HG02981 (cell line): ENCODE measurements around the gene CCR6.
A peak's percentile ranks its signal among the peaks of the same experiment; 100 is the strongest.
"Not testable (repeated sequence)": the region's sequence is repeated elsewhere in the genome, so short reads cannot be mapped to it uniquely, and the experiment has no call there.

Experiments used
- ATAC-seq: cut with Tn5 transposase; IDR thresholded peaks from one replicate; pipeline ENCODE4 v1.9.1; 2021; ENCODE audit warnings: mild to moderate bottlenecking, moderate library complexity; ENCODE audit not compliant: unreplicated experiment

CCR6 gene

DNA sequence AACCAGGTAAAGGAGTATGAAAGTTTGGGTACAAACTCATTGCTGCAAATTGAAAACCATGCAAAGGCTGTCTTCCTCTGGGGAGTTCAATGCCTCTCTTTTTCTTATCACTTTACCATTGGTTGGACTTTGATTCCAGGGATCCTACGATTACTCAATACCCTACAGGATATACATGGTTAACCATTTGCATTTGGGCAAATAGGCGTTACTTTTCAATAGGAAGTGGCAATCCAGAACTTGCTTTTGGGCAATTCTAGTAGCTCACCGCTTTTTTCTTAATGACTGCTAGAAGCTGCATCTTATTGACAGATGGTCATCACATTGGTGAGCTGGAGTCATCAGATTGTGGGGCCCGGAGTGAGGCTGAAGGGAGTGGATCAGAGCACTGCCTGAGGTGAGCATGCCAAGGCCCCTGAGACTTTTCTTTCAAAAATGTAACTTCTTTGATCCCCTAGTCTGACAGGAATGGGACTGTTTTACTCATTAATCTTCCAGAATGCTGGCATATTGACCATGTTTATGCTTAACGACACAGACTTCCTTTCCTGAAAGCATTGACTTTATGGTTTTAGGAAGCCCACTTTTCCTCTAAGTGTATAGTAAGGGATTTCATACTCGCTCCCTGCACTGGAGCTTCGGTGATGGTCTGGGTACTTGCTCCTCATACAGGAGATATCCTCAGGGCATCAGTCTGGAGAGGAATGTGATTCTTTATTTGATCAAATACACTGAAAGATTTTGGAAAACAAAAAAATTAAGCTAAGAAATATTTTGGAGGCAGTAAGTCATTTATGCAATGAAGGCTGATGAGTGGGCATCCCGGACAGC lies at the start of gene CCR6:
CCR6 (plus strand) TSS at position 270 of the 831 bp plus-strand sequence. CDS start 13,039 bp downstream, outside the sequence.
- peak; percentile 23 for ATAC-seq

- ATAC-seq = no peak
Measured at GRCh38 chr6:167073679-167074274, 49.1 kb upstream of the CCR6 start.

- no peak for ATAC-seq
Measured at GRCh38 chr6:167077241-167077932, 45.5 kb upstream of the CCR6 start.

DNA sequence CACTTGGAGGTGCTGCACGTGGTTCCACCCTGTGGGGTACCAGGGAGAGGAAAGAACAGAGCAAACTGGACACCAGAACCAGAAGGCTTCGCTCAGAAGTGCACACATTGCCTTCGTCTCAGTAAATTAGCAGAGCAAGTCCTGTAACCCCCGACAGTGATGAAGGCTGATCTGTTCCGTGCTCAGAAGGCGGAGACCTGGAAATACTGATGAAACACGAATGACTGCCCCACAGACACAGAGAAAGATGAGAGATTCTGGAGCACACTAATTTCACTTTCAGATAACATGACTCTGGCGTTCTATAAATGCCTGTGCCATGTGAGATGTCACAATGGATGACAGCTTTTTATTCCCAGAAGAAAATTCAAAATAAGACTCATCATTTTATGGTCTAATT lies 44.2 kb upstream of the CCR6 start:
- no peak for ATAC-seq

DNA sequence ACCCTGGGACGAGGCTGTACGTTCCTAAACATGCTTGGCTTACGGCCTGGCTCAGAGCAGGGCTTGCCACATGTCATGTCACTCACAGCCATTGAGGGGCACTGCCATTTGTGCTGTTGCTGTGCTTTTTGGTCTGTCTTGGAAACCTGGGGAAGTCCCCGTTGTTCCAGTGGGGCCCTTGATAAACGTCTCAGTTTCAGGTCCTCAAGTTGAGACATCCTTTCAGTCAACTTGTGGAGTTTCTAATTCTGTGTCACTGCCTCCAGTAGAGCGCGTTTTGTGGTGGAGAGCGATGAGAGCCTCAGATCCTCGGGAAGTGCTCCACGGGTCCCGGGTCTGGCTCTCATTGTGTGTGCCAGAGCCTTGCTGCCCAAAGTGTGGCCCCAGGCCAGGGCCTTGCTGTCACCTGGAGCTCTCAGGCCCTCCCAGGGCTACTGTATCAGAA lies 43.0 kb upstream of the CCR6 start:
- ATAC-seq = peak; percentile 99

- no peak for ATAC-seq
Measured at GRCh38 chr6:167087857-167088354, 35.0 kb upstream of the CCR6 start.

DNA sequence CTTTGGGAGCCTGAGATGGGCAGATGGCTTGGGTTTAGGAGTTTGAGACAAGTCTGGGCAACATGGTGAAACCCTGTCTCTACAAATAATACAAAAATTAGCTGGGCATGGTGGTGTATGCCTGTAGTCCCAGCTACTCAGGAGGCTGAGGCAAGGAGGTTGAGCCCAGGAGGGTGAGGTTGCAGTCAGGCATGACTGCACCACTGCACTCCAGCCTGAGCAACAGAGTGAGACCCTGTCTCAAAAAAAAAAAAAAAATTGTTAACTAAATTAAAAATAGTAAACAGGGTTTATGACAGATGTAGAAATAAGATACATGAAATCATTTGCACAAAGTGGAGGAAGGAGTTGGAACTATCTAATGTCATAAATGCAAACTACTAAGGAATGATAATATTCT lies 34.2 kb upstream of the CCR6 start:
- ATAC-seq = not testable (repeated sequence)

GRCh38 chr6:167089243-167090142 lies 33.4 kb upstream of the CCR6 start:
- no peak for ATAC-seq

DNA sequence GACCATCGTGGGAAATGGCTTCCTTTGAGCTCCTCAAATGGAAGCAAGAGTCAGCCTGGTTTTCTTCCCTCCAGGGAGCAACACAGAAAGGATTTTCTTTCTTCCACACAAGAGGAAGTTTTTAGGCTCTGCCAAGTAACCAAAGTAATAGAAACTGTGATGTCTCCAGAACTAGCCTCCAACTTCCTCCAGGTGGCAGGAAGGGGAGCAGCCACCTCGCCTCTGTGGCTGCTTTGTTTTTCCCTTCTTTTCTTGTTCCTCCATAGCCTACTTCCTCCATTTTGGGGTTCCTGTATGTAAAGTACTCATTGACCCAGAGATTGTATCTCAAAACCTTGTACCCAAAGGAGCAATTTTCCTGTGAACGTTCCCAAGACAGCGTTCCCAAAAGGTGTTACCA lies 32.7 kb upstream of the CCR6 start:
- no peak for ATAC-seq

- ATAC-seq = no peak
Measured at GRCh38 chr6:167091026-167091804, 31.7 kb upstream of the CCR6 start.

- ATAC-seq = no peak
Measured at GRCh38 chr6:167091805-167092107, 31.1 kb upstream of the CCR6 start.

DNA sequence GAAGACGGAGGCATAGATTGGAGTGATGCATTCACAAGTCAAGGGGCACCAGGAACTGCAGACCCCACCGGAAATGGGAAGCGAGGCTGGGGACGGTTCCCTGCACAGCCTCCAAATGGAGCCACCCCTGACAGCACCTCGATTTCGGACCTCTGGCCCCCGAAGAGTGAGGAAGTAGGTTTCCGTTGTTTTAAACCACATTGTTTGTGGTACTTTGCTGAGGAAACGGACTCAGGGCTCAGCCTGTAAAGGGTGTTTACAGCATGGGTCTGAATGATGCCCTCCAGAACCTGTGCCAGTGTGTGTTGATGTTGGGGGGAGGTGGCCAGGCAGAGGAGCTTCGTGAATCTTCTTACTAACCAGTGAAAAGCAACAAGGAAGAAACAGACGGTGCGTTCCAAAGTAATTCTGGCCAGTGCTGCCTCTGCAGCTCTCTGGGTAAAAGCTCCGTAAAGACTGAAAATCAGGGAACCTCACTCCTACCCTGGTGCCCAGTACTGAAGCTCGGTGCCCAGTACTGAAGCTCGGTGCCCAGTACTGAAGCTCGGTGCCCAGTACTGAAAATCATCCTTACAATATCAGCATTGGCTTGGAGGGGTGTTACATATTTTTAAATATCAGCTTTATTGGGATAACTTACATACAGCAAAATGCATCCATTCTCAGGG lies 30.1 kb upstream of the CCR6 start:
- no peak for ATAC-seq

GRCh38 chr6:167093406-167093921 lies 29.4 kb upstream of the CCR6 start:
- ATAC-seq = no peak

DNA sequence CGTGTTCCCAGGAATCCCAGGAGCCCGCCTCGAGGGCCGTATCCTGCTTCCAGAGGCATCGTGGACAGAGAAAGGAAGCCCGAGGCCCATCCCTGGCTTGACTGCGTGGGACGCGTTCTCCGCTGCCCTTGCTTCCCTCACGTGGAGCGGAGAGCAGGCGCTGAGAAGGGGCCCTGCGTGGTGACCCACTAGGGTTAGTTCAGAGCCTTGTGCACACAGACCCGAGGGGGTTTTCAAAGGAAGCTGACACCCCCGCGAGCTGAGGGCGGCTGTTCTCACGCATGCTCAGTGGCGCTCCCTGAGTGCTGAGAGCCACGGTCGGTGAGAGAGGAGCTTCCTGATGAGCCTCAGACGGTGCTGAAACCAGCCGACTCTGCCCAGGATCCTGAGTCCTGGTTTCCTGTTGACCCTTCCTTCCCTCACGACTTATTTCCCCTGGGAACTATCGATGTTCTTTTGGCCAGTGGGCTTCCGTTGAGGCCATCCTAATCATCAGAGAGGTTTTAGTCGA lies 28.9 kb upstream of the CCR6 start:
- ATAC-seq = peak; percentile 31

DNA sequence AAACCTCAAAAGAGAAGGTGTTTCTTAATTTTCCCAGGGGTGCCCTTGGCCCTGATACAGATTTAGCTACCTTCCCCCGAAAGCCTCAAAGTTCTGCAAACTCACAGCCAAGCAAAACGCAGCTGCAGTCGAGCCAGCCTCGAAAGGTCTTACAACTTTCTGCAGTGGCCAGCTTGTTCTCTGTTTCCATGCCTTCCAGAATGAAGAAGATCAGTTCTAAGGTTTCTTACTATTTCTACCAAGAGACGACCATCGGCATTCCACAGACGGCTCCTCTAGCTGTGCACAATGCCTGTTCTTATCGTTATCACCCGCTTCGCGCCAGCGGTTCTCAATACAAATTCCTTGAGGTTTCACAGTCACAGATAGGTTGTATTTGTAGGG lies 28.5 kb upstream of the CCR6 start:
- ATAC-seq = peak; percentile 13

DNA sequence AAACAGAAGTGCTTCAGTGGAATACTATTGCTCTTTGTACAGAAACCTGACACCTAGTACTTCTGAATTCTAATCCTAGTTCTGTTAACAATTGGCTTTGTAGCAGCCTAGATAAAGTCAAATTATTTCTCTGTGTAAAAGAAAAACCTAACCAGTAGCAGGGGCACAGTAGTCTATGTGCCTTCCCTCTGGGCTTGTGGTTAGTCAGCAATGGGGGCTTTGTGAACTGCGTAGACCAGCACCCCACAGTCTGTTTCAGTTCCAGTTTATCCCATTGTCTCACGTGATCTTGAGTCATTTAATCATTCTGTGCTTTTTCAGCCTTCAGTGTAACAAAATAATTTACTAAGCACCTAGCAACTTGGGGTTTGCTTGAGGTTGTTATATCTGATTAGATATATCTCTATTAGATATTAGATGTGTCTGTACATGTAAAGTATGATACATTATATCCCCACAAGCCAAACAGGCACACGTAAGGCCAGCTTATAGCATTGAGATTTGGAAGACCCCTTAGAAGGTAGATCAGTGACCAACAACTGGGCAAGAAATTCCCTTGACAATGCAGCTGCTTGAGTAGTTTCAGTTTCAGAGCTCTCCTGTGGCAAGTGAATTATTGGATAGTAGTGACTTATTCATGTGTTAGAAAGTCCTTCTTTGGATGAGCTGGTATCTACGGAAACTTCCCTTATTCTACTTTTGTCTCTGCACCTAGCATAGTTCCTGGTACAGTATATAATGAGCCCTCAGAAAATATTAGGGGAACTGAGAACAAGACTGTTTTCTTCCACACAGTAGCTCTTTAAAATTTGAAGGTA lies 27.9 kb upstream of the CCR6 start:
- ATAC-seq = peak; percentile 47

- ATAC-seq = no peak
Measured at GRCh38 chr6:167095888-167096287, 27.0 kb upstream of the CCR6 start.

GRCh38 chr6:167096991-167097390 lies 25.9 kb upstream of the CCR6 start:
- ATAC-seq = no peak
